T-helper 9 cell (primary cell): ENCODE measurements around the gene DYNLRB1.
"Not testable (repeated sequence)": the region's sequence is repeated elsewhere in the genome, so short reads cannot be mapped to it uniquely, and the experiment has no call there.

Source experiments
- DNase-seq: peaks from one replicate; pipeline ENCODE4 v3.0.0-alpha.2; 2020
- total RNA-seq, 2 donors: gene quantifications; one replicate each; lab custom pipeline; 2026; lab: John Stamatoyannopoulos, UW

The DYNLRB1 gene
- total RNA-seq: 2.2 to 2.7 reads per million in 2 donors

- DNase-seq: peak; percentile 94
Measured at GRCh38 chr20:34516247-34517113, at the start of gene DYNLRB1. TSS of gene DYNLRB1 (plus strand) at chr20:34516422. CDS start at chr20:34516459, 37 bp downstream.

DNA sequence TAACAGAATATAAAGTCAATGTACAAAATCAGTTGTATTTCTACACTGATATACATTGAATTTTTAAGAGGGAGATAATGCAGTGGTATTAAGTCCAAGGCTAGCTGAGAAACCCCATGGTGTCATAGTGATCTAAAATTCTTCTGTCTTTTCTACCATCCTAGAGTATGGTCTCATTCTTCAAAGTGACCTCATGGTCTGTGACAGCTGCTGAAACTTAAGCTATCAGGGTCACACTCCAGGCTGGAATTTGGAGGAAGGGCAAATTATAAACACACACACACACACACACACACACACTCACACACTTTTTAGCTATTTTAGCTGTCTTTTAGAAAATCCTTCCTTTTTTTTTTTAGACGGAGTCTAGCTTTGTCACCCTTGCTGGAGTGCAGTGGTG lies 47.3 kb upstream of the DYNLRB1 start:
- DNase-seq: no peak

- no peak for DNase-seq
Measured at GRCh38 chr20:34472246-34472925, 43.8 kb upstream of the DYNLRB1 start.

GRCh38 chr20:34473262-34473883 lies 42.8 kb upstream of the DYNLRB1 start:
- DNase-seq: no peak

- DNase-seq: peak; percentile 8
Measured at GRCh38 chr20:34475979-34476736, 40.1 kb upstream of the DYNLRB1 start.

DNA sequence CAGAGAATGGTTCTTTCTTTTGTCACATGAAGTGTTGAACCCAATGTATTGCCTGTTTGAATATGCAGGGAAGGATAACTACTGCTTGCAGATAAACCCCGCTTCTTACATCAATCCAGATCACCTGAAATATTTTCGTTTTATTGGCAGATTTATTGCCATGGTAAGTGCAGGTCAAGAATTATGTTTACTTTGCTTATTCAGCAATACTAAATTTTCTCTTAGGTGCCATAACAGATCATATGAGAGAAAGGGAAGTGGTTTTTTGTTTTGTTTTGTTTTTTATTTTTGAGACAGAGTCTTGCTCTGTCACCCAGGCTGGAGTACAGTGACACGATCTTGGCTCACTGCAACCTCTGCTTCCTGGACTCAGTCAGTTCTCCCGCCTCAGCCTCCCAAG lies 36.6 kb upstream of the DYNLRB1 start:
- DNase-seq: no peak

GRCh38 chr20:34482154-34482553 lies 34.1 kb upstream of the DYNLRB1 start:
- DNase-seq: not testable (repeated sequence)

- not testable (repeated sequence) for DNase-seq
Measured at GRCh38 chr20:34483585-34484220, 32.5 kb upstream of the DYNLRB1 start.

DNA sequence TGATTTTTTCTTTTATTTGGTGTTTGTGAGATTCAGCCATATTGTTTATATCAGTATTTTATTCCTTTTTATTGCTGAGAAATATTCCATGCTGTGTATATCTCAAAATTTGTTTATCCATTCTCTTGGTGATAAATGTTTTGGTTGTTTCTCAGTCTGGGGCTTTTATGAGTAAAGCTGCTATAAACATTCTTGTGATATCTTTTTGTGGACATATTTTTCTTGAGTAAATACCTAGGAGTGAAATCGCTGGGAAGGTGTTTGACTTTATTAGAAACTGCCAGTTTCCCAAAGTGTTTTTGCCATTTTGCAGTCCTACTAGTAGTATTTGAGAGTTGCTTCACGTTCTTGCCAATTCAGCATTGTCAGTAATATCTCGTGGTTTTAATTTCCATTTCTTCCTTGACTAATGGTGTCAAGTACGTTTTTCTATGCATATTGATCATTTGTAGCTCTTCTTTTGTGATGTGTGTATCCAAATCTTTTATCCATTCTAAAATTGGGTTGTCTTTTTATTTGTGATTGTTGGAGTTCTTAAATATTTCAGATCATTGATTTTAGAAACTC lies 31.1 kb upstream of the DYNLRB1 start:
- no peak for DNase-seq

- DNase-seq: no peak
Measured at GRCh38 chr20:34491226-34491931, 24.8 kb upstream of the DYNLRB1 start.

GRCh38 chr20:34491932-34492509 lies 24.2 kb upstream of the DYNLRB1 start:
- no peak for DNase-seq

DNA sequence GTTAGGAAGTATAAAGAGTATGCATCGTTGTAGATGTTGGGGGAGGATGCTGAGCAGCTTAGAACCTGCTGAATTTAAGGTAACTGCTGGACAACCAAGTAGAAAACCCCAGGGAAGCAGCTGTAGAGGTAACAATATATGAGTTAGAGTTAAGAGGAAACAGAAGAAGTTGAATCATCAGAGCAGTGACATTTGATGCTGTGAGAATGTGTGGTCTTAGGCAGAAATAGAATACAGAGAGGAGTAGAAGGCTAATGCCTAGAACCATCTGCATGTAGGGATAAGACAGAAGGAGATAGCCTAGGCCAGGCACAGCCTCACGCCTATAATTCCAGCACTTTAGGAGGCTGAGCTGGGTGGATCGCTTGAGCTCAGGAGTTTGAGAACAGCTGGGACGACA lies 22.6 kb upstream of the DYNLRB1 start:
- DNase-seq: no peak

DNA sequence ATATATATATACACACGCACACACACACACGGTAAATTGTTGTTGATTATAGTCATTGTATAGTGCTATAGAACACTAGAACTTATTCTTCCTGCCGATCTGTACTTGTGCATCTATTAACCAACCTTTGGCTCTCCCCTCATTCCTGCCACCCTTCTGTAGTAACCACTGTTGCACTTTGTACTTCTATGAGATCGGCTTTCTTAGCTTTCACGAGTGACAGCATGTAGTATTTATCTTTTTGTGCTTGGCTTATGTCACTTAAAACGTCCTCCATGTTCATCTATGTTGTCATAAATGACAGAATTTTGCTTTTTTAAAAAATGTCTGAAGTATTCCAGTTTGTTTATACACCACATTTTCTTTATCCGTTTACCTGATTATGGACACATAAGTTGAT lies 20.9 kb upstream of the DYNLRB1 start:
- DNase-seq: no peak

- no peak for DNase-seq
Measured at GRCh38 chr20:34495916-34496315, 20.3 kb upstream of the DYNLRB1 start.

- not testable (repeated sequence) for DNase-seq
Measured at GRCh38 chr20:34497596-34497995, 18.6 kb upstream of the DYNLRB1 start.

- DNase-seq: no peak
Measured at GRCh38 chr20:34500823-34501222, 15.4 kb upstream of the DYNLRB1 start.

DNA sequence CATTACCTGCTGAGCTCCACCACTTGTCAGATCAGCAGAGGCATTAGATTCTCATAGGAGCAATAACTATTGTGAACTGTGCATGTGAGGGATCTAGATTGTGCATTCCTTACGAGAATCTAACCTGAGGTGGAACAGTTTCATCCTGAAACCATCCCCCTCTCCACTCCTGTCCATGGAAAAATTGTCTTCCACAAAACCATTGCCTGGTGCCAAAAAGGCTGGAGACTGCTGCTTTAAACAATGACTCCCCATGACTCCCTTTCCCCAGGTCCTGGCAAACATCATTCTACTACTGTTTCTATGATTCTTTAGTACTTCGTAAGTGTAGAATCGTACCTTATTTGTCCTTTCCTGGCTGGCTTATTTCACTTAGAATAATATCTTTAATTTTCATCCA lies 9.7 kb upstream of the DYNLRB1 start:
- no peak for DNase-seq

DNA sequence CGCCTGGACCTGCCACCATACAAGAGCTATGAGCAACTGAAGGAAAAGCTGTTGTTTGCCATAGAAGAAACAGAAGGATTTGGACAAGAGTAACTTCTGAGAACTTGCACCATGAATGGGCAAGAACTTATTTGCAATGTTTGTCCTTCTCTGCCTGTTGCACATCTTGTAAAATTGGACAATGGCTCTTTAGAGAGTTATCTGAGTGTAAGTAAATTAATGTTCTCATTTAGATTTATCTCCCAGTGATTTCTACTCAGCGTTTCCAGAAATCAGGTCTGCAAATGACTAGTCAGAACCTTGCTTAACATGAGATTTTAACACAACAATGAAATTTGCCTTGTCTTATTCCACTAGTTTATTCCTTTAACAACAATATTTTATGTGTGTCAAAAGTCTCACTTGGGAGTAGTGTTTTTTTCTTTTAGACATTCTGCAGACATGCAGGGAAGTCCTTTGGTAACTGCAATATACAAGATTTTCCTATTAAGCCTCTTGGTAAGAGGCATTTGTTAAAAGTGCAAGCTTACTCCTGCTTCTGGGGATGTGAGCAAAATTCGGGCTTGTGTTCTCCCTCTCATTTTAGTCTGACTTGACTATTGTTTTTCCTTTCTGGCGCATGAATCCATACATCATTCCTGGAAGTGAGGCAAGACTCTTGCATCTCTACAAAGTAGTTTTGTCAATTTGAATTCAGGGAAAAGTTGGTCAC lies 8.4 kb upstream of the DYNLRB1 start:
- no peak for DNase-seq

DNA sequence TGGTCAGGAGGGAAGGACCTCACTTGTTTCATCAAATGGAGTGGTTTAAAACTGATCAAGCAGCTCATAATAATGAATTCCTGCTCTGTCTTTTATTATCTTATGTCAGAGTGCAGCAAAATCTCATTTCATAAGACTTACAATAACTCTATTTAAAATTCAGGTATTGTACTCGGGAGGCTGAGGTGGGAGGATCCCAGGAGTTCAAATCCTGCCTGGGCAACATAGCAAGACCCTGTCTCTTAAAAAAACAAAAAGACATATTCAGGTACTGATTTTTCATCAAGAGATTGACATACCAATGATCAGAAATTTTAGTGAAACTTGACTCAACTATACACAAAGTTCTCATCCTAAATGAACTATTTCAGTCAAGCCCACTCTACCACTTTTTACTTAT lies 5.6 kb upstream of the DYNLRB1 start:
- DNase-seq: no peak

DNA sequence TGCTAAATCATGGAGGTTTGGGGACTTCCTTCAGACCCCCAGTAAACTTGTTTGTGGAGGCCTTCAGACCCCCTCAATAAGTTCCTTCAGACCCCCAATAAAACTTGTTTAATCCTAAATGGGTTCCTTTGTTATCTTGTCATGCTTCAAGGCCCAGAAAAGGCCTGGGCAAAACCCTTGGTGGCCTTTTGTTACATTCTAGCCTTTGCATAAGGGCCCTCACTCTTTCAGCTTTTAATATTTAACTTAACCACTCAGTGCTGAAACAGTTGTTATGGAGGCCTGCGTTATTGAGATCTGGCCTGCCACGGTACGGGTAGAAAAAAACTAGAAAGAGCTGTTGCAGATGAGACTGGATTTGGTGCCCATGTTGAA lies 4.3 kb upstream of the DYNLRB1 start:
- no peak for DNase-seq
